Cardiac muscle cell (in vitro differentiated cells and primary cell): ENCODE results near the gene MCHR1. TPM values are rescaled to one million over a fixed set of nuclear protein-coding genes. Genes with fewer than 3 reads are reported as not detected.

Experiments
- DNase-seq, 2 donors: peaks; one replicate each; pipeline versions ENCODE4 v3.0.0 to v3.0.0-alpha.2; 2010 to 2017; ENCODE audit warnings: low read depth in 1 of 2, low spot score in 1 of 2
- H3K27ac ChIP-seq: fragments of 200-600 bp; sonication (generic); 2 replicates; pipeline ENCODE4 v1.5.1; 2016
- H3K27me3 ChIP-seq: fragments of 200-600 bp; sonication (generic); 2 replicates; pipeline ENCODE4 v1.6.0; 2016; ENCODE audit warnings: control low read depth
- H3K36me3 ChIP-seq: fragments of 200-600 bp; sonication (generic); 2 replicates; pipeline ENCODE4 v1.5.1; 2016; ENCODE audit warnings: control low read depth
- H3K4me1 ChIP-seq: fragments of 200-600 bp; sonication (generic); 2 replicates; pipeline ENCODE4 v1.8.1; 2017; ENCODE audit warnings: low read depth, mild to moderate bottlenecking, mixed run types
- H3K4me3 ChIP-seq: fragments of 200-600 bp; sonication (generic); 2 replicates; pipeline ENCODE4 v1.5.1; 2016; ENCODE audit warnings: mild to moderate bottlenecking
- H3K9me3 ChIP-seq: fragments of 200-600 bp; sonication (generic); 2 replicates; pipeline ENCODE4 v1.5.1; 2017; ENCODE audit warnings: low read depth, mild to moderate bottlenecking, control low read depth
- CTCF ChIP-seq: IDR thresholded peaks from 2 replicates; pipeline ENCODE4 v1.5.1; 2012; ENCODE audit warnings: low read depth, mild to moderate bottlenecking, low read length
- polyA plus RNA-seq: library from polyadenylated mRNA; unstranded; fragments of >200 nt; fragmentation: Nextera tagmentation; extraction: Ambion mirVana; gene quantifications from 2 replicates; pipeline ENCODE4 v1.2.1, GENCODE V29; 2016
- total RNA-seq: library from RNA; depleted of rRNA; stranded (reverse); fragments of >200 nt; gene quantifications from 2 replicates; pipeline ENCODE4 v1.2.3, GENCODE V29; 2016

Gene MCHR1
- total and polyA plus RNA-seq, 2 experiments from 2014 or later = 0.12 to 0.59 TPM

- Histone ChIP-seq H3K27me3 (peaks cover 4% of the 10 kb centered on the region), H3K9me3 (no peaks in the 10 kb centered on the region), H3K4me1 (no peaks in the 10 kb centered on the region), H3K4me3 (no peak overlapping the region), H3K36me3 (no peaks in the 10 kb centered on the region), H3K27ac (no peak overlapping the region)
- DNase-seq = no peak
- TF ChIP-seq CTCF = no peak
Observed at GRCh38 chr22:40684728-40685127, 5.4 kb downstream of the MCHR1 start.

DNA sequence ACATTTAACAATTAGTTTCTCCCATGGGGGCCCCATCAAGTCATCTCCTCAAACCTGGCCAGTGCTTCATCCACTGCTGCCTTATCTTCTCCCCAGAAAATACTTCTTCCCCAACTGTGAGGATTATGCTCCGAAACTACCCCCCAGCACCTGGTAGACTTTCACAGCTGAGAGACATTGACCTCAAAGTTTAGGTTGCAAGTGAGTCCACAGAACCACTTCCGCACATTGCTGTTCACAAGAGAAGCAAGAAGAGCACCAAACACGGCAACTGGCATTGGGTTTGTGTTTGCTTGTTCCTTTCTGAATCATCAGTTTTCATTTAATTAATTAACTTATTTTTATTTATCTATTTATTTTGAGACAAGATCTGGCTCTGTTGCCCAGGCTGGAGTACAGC is 6.1 kb downstream of the MCHR1 start:
- Histone ChIP-seq H3K9me3 (no peaks in the 10 kb centered on the region), H3K27ac (no peak overlapping the region), H3K4me1 (no peaks in the 10 kb centered on the region), H3K4me3 (no peak overlapping the region), H3K36me3 (no peaks in the 10 kb centered on the region), H3K27me3 (peaks cover 4% of the 10 kb centered on the region)
- no peak for DNase-seq
- TF ChIP-seq CTCF = no peak

DNA sequence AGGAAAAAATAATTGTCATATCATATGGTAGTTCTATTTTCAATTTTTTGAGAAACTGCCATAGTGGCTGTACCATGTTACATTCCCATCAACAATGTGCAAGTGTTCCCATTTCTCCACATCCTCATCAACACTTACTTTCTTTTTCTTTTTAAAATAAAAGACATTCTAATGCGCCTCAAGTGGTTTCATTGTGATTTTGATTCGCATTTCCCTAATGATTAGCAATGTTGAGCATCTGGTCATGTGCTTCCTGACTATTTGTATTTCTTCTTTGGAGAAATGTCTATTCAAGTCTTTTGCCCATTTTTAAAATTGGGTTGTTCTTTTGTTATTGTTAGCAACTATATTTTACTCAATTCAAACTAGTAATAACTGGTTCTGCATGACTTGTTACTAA is 8.4 kb downstream of the MCHR1 start:
- no peak for TF ChIP-seq CTCF
- no peaks in the 10 kb centered on the region for H3K9me3 ChIP-seq
- no peaks in the 10 kb centered on the region for H3K36me3 ChIP-seq
- H3K27ac ChIP-seq = no peak overlapping the region
- H3K27me3 ChIP-seq = peaks cover 4% of the 10 kb centered on the region
- no peak for DNase-seq
- no peaks in the 10 kb centered on the region for H3K4me1 ChIP-seq
- no peak overlapping the region for H3K4me3 ChIP-seq

- TF ChIP-seq CTCF = no peak
- Histone ChIP-seq H3K4me3 (no peak overlapping the region), H3K27me3 (no peaks in the 10 kb centered on the region), H3K36me3 (no peaks in the 10 kb centered on the region), H3K27ac (no peak overlapping the region), H3K4me1 (no peaks in the 10 kb centered on the region), H3K9me3 (no peaks in the 10 kb centered on the region)
- no peak for DNase-seq
Observed at GRCh38 chr22:40690370-40690769, 11.1 kb downstream of the MCHR1 start.

DNA sequence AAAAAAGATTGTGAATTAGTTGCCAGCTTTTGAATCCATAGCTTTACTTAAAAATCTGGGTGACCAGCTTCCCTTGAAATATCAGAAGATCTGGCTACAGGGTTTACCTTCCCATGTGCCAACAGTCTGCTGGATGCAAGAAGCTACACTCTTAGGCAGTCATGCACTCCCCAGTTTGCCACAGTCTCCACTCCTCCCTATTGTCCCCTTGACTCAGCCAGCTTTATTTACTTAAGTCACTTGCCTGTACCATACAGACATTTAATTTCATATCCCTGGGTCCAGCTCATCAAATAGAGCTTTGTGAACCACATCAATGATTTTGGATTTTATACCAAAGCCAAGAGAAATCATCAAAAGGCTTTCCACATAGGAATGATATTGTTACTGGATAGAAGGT is 12.2 kb downstream of the MCHR1 start:
- Histone ChIP-seq H3K27ac (no peak overlapping the region), H3K4me3 (no peak overlapping the region), H3K27me3 (no peaks in the 10 kb centered on the region), H3K36me3 (no peaks in the 10 kb centered on the region), H3K4me1 (no peaks in the 10 kb centered on the region), H3K9me3 (no peaks in the 10 kb centered on the region)
- DNase-seq = no peak
- TF ChIP-seq CTCF = no peak

DNA sequence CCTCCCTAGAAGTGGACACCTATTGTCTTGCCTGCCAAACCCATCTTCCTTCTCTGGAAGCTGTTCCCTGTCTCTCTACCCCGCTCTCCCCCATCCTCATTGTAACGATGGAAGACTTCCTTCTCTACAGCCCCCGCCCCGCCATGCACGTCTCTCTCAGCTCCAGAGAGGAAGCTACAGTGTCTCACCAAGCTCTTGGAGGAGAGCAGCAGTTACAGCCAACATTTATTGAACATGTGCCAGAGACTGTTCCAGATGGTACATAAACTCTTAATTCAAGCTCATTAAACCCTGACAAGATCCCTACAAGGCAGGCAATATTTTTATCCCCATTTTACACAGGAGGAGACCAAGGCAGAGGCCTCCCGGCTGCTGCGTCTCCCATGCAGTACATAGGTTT is 15.1 kb downstream of the MCHR1 start:
- Histone ChIP-seq H3K4me1 (no peaks in the 10 kb centered on the region), H3K36me3 (no peaks in the 10 kb centered on the region), H3K4me3 (no peak overlapping the region), H3K27ac (no peak overlapping the region), H3K9me3 (no peaks in the 10 kb centered on the region), H3K27me3 (no peaks in the 10 kb centered on the region)
- no peak for TF ChIP-seq CTCF
- no peak for DNase-seq
